ENCODE measurements around the gene PNPLA6.
"Not testable (repeated sequence)": the region's sequence is repeated elsewhere in the genome, so short reads cannot be mapped to it uniquely, and the experiment has no call there.

PNPLA6 gene

DNA sequence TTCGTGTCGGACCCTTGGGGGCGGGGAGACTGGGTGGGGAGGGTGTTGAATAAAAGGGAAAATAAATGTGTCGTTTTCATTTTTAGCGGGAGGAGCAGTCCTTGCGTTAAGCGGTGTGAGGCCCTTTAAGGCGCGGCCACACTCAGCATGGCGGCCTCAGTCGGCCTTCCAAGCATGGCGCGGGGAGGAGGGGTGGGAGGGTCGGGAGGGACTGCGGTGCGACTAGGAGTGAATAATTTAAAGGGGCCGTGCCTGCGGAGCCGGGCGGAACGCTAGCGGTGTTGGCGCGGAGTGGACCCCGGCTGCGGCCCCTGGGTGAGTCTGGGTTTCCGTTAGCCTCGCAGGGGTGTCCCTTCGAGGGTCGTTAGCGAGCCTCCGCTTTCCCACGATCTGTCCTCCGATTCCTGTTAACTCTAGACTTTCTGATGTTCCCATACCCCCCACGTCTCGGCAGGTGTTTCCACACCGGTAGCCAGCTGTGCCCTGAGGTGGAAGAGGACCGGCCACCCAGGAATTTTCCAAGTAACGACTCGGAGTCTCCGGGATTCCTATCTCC lies 1.5 kb upstream of the PNPLA6 start:
- DNase-seq, result peak; percentile 86

DNA sequence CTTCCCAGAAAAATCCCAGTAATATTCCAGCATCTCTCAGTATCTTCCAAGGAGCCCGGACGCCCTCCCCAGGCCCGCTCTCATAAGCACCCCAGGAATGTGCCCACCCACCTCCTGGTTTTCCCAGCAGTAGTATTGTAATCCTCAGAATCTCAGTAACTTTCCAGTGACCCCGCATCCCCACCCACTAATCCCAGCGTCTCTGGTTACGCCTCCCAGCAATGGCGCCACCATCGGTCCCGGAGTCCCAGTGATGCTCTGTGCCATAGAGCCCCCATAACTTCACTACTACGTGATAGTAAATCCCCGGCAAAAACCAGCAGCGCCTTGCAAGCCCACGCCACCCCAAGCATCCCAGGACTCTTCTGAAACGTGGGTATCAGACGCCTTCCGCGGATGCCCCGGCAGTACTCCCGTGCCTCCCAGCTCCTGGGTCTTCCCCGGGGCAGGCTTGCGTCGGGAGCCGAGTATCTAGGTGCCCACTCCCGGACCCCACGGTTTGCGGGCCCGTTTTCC lies 928 bp upstream of the PNPLA6 start:
- DNase-seq, result peak; percentile 33

DNA sequence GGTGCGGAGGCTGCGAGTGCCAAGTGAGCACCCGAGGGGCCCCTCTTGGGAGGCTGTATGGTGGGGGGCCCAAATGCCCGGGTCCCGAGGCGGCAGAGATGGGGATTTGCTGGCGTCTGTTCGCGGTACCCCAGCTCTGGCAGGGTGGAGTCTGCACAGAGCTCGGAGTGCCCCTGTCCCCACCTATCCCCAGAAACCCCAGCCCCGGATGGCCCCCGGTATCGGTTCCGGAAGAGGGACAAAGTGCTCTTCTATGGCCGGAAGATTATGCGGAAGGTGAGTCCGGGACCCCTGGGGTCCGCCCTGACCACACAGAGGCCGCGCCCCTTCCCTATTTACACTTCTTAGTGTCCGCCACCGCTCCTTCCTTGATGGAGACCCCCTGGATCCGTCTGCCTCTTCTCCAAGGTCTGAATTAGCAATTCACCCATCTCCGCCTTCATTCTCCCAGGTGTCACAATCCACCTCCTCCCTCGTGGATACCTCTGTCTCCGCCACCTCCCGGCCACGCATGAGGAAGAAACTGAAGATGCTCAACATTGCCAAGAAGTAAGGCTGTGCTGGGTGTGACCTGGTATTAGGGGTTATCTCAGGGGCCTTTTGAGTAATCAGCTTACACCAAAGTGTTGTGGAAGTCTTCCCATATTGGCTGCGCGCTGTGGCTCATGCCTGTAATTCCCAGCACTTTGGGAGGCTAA lies 630 bp downstream of the PNPLA6 start:
- no peak for DNase-seq

DNA sequence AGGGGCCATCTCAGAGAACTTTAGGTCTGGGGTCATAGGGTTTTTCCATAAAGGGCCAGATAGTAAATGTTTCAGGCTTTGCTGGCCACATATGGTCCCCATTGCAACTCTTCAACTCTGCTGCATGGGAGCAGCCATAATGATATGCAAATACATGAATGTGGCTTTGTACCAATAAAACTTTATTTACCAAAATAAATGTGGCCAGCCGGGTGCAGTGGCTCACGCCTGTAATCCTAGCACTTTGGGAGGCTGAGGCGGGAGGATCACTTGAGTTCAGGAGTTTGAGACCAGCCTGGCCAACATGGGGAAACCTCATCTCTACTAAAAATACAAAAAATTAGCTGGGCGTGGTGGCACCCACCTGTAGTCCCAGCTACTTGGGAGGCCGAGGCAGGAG lies 3.5 kb downstream of the PNPLA6 start:
- not testable (repeated sequence) for DNase-seq

DNA sequence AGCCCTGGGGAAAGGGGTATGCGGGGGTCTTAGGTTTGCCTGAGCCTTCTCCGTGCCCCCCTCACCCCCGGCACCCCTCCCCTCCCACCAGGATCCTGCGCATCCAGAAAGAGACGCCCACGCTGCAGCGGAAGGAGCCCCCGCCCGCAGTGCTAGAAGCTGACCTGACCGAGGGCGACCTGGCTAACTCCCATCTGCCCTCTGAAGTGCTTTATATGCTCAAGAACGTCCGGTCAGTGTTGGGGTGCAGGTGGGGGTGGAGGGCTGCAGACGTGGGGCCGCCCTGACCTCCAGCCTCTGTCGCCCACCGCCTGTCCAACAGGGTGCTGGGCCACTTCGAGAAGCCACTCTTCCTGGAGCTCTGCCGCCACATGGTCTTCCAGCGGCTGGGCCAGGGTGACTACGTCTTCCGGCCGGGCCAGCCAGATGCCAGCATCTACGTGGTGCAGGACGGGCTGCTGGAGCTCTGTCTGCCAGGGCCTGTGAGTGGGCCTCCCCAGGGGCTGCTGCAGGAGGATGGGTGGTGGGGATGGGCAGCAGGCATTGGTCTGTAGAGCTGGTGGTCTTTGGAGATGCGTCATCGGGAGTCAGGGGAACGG lies 4.4 kb downstream of the PNPLA6 start:
- no peak for DNase-seq

DNA sequence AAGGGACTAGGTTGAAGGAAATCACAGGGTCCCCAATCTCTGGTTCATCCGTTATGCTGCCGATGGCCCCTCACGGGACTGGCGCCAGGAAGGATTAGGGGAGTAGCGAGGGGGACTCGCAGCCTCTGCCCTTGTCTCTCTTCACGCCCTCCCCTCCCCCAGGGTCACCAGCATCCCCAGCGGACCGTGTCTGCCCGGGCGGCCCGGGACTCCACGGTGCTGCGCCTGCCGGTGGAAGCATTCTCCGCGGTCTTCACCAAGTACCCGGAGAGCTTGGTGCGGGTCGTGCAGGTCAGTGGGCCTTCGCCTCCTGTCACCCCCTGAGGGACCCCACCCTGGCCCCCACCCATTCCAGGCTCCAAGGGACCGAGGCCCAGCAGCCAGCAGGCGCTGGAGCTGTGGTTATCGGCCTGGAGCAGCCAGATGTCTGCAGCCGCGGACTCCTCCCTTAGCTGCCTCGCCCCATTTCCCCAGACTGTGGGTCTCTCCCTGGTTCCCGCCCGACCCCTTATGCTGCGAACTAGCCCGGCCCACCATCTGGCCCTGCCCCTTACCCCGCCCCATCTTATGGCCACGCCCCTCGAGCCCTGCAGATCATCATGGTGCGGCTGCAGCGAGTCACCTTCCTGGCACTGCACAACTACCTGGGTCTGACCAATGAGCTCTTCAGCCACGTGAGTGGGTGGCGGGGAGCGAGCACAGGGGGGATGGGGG lies 5.4 kb downstream of the PNPLA6 start:
- DNase-seq, result peak; percentile 31

DNA sequence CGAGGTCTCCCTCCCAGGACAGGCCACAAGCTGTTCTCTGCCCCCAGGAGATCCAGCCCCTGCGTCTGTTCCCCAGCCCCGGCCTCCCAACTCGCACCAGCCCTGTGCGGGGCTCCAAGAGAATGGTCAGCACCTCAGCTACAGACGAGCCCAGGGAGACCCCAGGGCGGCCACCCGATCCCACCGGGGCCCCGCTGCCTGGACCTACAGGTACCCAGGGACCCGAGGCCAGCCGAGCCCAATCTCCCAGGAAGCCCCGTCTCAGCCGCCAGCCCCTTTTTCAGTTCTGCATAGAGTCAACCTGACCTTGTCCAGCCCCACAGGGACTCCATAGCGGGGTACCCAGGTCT lies 5.9 kb downstream of the PNPLA6 start:
- DNase-seq, result no peak

DNA sequence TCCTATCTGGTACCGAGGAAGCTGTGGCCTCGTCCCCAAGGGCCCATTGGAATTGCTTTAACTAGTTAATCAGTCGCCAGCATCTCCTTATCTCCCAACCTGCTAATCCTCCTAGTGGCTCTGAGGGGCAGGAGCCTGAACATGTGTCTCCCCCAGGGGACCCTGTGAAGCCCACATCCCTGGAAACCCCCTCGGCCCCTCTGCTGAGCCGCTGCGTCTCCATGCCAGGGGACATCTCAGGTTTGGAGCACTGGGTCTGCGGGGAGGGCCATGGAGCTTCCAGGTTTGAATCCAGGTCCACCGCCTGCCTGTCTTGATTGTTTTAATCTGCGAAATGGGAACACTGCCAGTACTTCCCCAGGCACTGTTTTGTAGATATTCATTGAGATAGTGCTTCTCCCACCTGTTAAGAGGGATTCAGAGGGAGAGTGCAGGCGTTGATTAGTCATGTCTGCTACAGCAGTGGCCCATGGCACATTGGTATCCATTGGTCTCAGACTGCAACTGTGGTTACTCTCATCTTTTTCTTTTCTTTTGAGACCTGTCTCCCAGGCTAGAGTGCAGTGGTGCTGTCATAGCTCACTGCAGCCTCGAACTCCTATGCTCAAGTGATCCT lies 6.4 kb downstream of the PNPLA6 start:
- no peak for DNase-seq

DNA sequence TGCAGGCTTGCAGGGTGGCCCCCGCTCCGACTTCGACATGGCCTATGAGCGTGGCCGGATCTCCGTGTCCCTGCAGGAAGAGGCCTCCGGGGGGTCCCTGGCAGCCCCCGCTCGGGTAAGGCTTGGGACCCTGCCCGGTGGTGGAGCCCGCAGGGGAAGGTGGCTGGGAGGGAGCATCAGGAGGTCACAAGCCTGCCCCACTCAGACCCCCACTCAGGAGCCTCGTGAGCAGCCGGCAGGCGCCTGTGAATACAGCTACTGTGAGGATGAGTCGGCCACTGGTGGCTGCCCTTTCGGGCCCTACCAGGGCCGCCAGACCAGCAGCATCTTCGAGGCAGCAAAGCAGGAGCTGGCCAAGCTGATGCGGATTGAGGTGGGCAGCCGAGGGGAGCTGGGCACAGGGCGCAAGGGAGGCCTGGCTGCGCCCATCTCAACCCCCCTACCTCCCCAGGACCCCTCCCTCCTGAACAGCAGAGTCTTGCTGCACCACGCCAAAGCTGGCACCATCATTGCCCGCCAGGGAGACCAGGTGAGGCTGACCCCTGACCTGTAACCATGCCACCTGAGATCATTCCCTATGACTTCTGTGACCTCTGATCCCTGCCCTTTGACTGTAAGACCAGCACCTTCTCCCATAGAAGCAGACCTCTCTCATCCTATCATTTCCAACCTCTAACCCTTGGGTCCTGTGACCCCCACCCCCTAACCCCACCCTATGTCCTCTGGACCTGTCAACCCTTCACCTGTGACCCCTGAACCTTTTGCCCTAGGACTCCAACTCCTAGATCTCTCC lies 7.2 kb downstream of the PNPLA6 start:
- DNase-seq, result no peak

DNA sequence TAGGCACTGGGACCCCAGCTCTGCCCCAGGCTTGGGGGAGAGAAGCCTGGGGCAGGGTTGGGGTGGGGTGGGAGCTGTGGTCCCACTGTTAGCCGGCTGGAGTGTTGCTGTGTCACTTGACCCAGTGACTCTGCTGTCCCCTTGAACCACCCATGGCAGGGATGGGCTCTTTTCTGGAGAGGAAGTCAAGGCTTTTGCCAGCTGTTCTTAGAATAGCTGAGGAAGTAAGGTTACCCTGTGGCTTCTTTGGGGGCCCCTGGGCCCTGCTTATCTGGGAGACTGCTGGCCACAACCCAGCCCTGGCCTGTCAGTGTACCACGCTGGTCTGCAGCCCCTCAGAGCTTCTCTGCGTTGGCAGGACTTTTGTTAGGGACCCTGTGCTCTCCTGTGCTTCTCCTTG lies 9.1 kb downstream of the PNPLA6 start:
- peak; percentile 8 for DNase-seq

DNA sequence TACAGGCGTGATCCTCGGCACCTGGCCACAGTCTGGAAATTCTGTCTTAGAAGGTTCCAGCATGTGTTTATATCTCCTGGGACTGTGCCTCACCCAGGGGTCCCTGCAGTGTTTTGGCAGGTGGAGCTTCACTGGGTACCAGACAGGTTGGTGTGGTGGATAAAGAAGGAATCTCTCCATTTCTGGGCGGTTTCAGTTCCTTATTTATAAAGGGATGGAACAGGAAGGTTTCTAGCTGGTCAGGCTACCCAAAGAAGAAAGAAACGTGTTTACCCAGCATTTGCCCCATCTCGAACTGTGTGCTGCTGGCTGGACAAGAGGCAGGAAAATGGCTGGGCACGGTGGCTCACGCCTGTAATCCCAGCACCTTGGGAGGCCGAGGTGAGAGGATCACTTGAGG lies 9.8 kb downstream of the PNPLA6 start:
- no peak for DNase-seq

DNA sequence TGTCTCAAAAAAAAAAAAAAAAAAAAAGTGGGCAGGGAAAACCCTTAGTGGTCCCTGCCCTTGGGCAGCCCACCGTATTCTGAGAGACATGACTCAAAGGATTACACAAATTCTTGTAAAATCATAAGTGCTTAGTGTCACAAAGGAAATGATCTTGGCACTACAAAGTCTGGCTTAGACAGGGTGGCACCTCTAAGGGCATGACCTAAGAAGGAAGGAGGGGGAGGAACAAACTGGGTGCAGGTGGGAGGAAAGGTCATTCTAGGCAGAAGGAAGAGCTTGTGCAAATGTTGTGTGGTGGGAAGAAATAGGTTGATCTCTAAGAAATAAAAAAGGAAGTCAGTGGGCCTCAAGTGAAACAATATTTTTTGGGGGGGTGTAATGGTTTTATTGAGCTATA lies 10.4 kb downstream of the PNPLA6 start:
- peak; percentile 30 for DNase-seq

DNA sequence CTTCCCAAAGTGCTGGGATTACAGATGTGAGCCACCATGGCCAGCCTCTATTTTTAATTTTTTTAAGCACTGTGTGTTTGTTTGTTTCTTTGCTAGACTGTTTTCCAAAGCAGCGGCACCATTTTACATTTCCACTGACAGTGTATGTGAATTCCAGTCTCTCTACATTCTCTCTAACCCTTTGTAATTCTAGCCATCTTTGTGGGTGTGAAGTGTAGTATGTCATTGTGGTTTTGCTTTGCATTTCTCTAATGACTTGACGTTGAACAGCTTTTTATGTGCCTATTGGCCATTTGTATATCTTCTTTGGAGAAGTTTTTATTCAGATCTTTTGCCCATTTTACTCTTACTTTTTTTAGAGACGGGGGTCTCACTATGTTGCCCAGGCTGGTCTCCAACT lies 11.6 kb downstream of the PNPLA6 start:
- DNase-seq, result no peak

DNA sequence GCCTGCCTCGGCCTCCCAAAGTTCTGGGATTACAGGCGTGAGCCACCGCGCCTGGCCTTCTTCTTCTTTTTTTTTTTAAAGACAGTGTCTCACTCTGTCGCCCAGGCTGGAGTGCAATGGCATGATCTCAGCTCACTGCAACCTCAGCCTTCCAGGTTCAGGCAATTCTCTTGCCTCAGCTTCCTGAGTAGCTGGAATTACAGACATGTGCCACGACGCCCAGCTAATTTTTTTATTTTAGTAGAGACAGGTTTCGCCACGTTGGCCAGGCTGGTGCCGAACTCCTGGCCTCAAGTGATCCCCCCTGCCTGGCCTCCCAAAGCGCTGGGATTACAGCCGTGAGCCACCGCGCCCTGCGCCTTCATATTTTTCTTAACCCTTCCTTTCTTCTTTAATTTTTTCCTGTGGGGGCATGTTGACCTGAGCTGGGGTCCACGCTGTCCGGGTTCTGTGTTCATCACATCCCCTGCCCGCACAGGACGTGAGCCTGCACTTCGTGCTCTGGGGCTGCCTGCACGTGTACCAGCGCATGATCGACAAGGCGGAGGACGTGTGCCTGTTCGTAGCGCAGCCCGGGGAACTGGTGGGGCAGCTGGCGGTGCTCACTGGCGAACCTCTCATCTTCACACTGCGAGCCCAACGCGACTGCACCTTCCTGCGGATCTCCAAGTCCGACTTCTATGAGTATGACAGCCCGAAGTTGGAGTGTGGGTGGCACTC lies 14.1 kb downstream of the PNPLA6 start:
- no peak for DNase-seq

DNA sequence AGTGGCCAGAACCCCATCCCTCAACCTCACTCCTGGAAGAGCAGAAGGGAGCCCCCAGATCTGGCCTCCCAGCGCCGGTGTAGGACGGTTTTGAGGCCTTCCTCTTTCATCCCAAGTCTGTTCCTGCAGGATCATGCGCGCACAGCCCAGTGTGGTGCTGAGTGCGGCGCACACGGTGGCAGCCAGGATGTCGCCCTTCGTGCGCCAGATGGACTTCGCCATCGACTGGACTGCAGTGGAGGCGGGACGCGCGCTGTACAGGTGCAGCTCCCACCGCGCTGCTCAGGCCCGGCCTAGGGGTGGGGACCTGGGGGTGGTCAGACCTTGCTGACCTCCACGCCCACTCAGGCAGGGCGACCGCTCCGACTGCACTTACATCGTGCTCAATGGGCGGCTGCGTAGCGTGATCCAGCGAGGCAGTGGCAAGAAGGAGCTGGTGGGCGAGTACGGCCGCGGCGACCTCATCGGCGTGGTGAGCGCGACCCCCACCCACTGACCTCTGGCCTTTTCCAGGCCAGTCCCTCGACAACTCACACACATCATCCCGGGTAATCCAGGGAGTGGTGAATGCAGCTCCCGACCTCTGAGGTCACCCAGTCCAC lies 14.8 kb downstream of the PNPLA6 start:
- no peak for DNase-seq

DNA sequence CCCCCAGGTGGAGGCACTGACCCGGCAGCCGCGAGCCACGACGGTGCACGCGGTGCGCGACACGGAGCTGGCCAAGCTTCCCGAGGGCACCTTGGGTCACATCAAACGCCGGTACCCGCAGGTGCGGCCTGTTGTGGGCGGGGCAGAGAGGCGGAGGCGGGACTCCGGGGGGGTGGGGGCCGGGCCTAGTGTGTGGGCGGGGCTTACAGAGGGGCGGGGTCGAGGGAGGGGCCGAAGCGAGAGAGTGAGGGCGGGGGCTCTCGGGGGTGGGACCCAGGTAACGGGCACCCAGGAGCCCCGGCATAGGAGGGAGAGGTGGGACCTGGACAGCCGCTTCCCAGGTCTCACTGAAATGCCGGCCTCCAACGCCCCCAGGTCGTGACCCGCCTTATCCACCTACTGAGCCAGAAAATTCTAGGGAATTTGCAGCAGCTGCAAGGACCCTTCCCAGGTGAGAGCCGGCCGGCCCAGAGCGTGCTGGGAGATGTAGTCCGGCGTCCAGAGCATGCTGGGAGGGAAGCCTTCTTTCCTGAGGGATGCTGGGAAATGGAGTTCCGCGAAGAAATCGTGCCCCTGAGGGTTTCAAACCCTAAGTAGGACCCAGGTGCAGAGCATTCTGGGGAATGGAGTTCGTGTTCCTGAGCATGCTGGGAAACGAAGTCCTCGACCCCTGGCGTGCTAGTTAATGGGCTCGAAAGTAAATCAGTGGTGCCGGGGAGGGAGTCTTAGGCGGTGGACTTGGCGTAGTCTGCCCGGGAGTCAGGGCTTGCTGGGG lies 15.7 kb downstream of the PNPLA6 start:
- DNase-seq, result peak; percentile 59

DNA sequence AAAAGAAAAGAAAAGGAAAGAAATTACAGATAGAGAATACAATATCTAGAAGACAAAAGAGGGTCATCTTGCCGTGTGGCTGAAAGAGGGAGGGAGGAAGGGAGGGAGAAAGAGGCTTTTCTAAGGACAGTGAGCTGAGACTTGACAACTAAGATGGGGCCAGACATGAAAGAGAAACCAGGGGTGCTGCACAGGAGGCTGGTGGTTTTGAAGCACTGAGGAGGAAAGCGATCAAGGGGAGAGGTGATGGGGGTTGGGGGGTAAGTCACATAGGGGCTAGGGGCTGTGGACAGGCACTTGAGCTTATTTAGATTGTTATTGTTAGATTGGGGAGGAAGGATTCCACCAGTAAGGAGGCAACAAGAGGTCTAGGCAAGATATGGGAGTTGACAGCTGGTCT lies 17.3 kb downstream of the PNPLA6 start:
- no peak for DNase-seq

DNA sequence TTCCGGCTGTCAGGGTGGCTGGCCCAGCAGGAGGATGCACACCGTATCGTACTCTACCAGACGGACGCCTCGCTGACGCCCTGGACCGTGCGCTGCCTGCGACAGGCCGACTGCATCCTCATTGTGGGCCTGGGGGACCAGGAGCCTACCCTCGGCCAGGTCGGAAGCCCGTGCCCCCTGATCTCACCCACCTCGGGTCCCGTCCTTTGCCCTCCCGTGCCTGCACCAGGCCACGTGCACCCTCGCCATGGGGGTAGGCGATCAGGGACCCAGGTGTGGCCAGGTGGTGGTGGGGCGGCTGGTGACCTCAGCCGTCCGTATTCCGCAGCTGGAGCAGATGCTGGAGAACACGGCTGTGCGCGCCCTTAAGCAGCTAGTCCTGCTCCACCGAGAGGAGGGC lies 19.0 kb downstream of the PNPLA6 start:
- DNase-seq, result no peak

DNA sequence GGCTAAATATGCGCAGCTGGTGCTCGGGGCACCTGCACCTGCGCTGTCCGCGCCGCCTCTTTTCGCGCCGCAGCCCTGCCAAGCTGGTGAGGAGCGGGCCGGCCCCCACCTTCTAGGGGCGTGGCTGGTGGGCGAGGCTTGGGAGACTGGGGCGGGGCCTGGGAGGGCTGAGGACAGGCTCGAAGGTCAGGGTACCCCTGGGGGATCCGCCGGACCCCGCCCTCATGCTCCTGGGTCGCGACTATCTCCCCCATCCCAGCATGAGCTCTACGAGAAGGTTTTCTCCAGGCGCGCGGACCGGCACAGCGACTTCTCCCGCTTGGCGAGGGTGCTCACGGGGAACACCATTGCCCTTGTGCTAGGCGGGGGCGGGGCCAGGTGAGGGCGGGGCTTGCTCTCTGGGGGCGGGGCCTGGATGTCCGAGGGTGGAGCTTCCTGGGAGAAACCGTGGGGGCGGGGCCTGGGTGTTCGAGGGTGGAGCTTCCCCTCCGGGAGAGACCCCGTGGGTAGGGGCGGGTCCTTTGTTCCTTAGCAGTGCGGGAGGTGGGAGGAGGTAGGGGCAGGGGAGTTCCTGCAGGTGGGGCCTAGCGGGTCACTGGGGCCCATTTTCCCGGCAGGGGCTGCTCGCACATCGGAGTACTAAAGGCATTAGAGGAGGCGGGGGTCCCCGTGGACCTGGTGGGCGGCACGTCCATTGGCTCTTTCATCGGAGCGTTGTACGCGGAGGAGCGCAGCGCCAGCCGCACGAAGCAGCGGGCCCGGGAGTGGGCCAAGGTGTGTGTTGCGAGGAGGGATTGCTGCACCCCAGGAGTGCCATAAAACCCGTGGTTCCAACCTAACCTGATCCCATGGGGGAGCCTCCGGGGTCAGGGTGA lies 19.7 kb downstream of the PNPLA6 start:
- peak; percentile 21 for DNase-seq

Data from activated CD4-positive, alpha-beta T cell treated with anti-CD3 and anti-CD28 coated beads, Interleukin-2, amount 50 U/mL, for 16 hours (primary cell).